Stomach smooth muscle (tissue), 2 donors: ENCODE measurements around the gene ETFB.
A peak's percentile ranks its signal among the peaks of the same experiment; 100 is the strongest.

ENCODE experiments used
- H3K27ac ChIP-seq: one replicate; pipeline ENCODE4 v1.7.0; 2013; ENCODE audit warnings: mild to moderate bottlenecking, low read length, inconsistent platforms
- H3K27me3 ChIP-seq, 2 donors: one replicate each; pipeline ENCODE4 v1.7.0; 2013; ENCODE audit warnings: low read length in 2 of 2; ENCODE audit not compliant: insufficient read depth in 2 of 2, control insufficient read depth in 1 of 2
- H3K36me3 ChIP-seq, 2 donors: one replicate each; pipeline ENCODE4 v1.7.0; 2013; ENCODE audit warnings: low read length in 2 of 2; ENCODE audit not compliant: control insufficient read depth in 2 of 2, insufficient read depth in 2 of 2
- H3K4me1 ChIP-seq: one replicate; pipeline ENCODE4 v1.7.0; 2013; ENCODE audit warnings: low read length; ENCODE audit not compliant: control insufficient read depth, insufficient read depth
- H3K4me3 ChIP-seq, 2 donors: one replicate each; pipeline ENCODE4 v1.7.0; 2013; ENCODE audit warnings: low read length in 2 of 2
- H3K9ac ChIP-seq, 2 donors: one replicate each; pipeline ENCODE4 v1.7.0; 2013; ENCODE audit warnings: low read length in 2 of 2, mild to moderate bottlenecking in 1 of 2
- H3K9me3 ChIP-seq, 2 donors: one replicate each; pipeline ENCODE4 v1.7.0; 2013; ENCODE audit warnings: low read length in 2 of 2; ENCODE audit not compliant: control insufficient read depth in 2 of 2
- donor health status: healthy.
- donor health status: Pancreatic carcinoma.

The ETFB gene

DNA sequence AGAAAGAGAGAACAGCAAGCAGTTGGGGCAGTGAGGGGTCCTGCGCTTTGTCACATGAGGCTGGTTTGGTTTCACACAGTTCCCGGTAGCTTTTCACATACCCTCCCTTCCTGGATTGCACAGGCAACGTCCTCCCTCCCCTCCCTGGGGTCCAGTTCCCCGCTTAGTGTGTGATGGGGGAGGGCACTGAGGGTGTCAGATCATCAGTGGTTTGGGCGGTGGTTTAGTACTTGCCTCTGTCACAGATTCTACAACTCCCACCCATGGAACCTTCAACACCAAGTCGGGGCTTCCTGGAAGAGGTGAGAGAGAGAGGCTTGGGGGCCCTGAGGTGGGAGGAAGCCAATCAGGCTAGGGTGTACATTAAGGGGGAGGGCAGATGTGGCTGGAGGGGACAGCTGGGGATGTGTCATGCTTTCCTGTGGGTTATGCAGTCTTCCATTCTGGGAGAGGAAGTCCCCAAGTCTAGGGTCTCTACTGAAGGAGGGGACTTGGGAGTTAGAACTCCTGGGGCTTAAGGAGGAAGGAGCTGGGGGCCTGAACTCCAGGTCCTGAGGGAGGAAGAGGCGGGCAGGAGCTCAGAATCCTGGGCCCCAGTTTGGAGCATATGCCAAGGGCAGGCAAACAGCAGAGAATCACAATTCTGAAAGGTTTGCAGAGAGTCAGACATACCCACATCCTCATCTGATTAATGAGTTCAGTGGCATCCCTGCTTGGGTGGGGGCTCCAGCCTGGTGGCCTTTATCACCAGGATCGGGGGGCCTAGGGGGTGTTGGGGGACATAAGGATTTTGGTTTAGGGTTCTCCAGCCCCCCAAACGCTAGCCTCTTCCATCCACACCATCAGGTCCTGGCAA is 6.7 kb upstream of the ETFB start, which contains the start of gene NKG7:
Gene NKG7 (minus strand): TSS at position 6 of the 856 bp plus-strand sequence. CDS start 119 bp downstream, outside the sequence.
- Histone ChIP-seq H3K36me3 (no peaks in the 10 kb centered on the region), H3K9ac (no peak within 1 kb of the TSS), H3K4me1 (peaks cover 7% of the 10 kb centered on the region), H3K9me3 (no peaks in the 10 kb centered on the region), H3K27ac (no peak within 1 kb of the TSS), H3K4me3 (no peak within 1 kb of the TSS), H3K27me3 (peaks cover 0 to 2% of the 10 kb centered on the region in 2 donors)

DNA sequence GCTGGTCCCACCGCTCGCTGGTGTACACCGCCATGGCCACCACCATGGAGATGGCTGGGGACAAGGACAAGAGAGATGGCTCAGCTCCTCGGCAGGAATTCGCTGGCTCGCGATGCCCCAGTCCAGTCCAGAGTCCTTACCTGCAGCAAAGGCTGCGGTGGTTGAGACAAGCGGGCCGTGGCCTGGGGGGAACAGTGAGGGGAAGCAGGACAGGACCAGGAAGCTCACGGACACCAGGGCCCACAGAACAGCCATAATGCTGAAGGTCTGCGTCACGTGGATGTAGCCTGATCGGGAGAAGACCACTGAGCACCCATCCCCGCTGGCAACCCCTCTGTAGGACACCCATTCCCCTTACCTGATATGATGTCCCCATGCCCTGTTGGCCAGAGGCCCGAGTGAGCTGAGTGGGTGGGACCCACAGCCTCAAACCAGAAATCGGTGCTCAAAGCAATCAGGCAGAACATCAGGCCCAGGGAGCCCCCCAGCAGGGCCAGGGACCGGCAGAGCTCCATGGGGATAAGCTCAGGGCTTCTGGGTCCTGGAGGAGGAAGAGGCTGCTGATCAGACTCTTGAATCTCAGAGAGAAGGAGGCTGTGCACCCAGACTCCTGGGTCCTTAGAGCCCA is 5.9 kb upstream of the ETFB start:
- no peak overlapping the region for H3K27ac ChIP-seq
- H3K4me1 ChIP-seq = peaks cover 9% of the 10 kb centered on the region
- no peak overlapping the region for H3K4me3 ChIP-seq
- no peaks in the 10 kb centered on the region for H3K9me3 ChIP-seq
- no peak overlapping the region for H3K9ac ChIP-seq
- H3K27me3 ChIP-seq = peaks cover 0 to 2% of the 10 kb centered on the region in 2 donors
- no peaks in the 10 kb centered on the region for H3K36me3 ChIP-seq

DNA sequence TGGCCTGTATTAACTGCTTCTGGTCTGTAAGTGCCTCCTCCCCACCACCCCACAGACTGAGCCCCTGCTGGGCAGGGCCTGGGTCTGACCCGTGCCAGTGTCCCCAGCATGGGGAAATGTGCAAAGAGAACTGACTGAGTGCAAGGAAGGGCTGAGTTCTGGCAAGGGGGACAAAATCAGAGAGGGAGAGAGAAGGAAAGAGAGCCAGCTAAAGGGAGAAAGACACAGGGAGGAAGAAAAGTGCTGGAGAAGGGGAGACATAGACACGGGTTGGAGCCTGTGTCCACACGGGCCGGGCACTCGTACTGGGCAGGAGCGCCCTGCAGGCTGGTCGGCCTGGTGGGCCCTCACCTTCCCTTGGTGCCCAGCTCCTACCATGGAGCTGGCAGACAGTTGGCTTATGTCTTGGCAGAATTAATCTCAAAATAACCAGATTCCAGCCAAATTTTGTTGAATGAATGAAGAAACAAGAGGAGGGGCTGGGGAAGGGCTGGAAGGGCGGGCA is 5.0 kb upstream of the ETFB start:
- Histone ChIP-seq H3K9me3 (no peaks in the 10 kb centered on the region), H3K9ac (no peak overlapping the region), H3K27ac (no peak overlapping the region), H3K27me3 (peaks cover 0 to 2% of the 10 kb centered on the region in 2 donors), H3K4me1 (peaks cover 12% of the 10 kb centered on the region), H3K4me3 (no peak overlapping the region), H3K36me3 (no peaks in the 10 kb centered on the region)

DNA sequence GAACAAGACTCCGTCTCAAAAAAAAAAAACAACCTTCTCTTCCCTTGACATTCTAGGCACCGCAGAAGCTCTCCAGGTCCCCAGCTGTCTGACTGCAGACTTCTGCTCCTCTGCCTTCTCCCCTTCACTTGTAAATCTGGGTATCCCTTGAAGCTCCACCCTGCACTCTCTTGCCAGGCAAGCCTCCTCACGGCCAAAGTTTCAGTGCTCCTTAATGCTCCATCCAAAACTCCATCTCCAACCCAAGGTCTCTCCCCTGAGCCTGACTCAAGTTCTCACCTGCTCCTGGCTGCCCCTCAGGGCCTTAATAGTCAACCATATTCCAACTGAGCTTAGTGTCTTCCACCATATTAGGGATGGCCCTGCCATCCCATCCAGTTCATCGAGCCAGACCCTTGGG is 4.0 kb upstream of the ETFB start:
- Histone ChIP-seq H3K27ac (no peak overlapping the region), H3K9ac (no peak overlapping the region), H3K4me1 (peaks cover 18% of the 10 kb centered on the region), H3K9me3 (no peaks in the 10 kb centered on the region), H3K27me3 (peaks cover 0 to 2% of the 10 kb centered on the region in 2 donors), H3K36me3 (no peaks in the 10 kb centered on the region), H3K4me3 (no peak overlapping the region)

DNA sequence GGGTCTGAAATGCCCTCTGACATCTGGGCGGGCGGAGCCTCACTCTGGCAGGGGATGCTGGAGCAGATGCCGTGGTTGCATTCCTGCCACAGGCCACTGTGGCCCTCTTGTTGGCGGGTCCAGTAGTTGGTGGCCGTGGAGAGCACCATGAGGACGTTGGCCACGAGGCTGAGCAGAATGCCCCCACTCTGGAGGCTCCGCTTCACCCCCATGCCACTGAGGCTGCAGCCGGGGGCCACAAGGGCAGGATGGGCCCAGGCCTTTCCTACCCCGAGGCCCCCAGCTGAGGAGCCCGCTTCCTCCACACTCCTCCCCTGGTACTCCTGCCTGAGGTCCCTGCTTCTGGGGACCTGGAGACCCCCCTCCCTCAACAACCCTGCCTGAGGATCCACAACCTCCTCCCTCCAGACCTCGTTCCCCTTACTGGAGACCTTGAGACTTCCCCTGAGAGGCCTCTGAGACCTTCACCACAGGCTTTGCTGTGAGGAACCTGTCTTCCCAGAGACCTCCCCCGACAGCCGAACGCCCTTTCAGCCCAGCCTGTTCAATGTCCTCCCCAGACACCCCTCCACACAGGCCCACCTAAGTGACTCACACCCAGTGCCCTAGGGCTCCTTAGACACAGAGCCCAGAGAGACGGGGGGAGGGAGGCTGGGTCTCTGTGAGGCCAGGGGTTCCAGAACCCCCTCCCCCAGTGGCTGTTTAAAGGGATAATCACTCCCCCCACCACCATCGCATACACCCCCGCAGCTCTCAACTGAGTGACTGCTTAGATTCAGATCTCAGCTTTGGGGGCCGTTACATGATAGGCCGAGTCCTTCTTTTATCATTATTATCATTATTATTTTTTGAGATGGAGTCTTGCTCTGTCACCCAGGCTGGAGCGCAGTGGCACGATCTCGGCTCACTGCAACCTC is 2.4 kb upstream of the ETFB start, which contains the start of gene CLDND2:
Gene CLDND2 (minus strand): TSS at position 638 of the 917 bp plus-strand sequence. CDS start 426 bp downstream, at position 212.
- peak within 1 kb of the TSS; percentile 72 to 74 for H3K9ac ChIP-seq
- H3K4me3 ChIP-seq = peak within 1 kb of the TSS; percentile 79 to 91
- H3K27ac ChIP-seq = peak within 1 kb of the TSS; percentile 55
- peaks cover 32% of the 10 kb centered on the region for H3K4me1 ChIP-seq
- peaks cover 0 to 2% of the 10 kb centered on the region in 2 donors for H3K27me3 ChIP-seq
- H3K36me3 ChIP-seq = no peaks in the 10 kb centered on the region
- no peaks in the 10 kb centered on the region for H3K9me3 ChIP-seq

DNA sequence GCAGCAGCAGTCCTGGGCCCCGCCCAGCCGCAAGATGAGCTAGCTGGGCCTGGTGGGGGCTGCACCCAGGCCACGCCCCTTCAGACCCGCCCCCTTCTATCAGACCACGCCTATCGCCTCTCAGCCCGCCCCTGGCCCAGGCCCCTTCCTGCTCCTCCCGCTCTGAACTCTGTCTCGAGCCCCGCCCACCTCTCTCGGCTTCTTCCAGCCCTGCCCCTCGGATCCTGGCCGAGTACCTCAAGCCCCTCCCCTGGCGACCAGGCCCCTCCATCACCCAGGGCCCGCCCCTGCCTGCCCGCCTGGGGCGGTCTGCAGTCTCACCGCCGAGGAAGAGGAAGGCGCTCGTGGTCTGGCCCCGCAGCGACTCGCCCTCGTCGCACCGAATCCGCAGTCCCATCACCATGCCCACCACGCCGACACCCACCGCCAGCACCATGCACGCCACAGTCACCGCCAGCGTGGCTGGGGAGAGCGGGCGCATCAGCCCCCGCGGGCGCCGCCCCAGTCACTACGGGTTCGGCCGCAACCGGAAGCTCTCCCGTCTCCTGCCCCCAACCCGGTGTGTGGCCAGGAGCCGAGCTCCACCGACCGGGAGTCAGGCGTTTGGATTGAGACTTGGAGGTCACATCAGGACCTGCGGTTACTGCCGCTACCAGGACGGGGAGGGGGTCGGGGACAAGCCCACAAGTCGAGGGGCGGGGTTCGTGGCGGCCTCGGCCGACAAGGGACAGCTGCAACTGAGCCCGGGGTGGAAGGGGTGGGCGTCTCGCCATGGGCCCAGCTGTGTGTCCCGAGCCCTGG is 1.6 kb upstream of the ETFB start:
- Histone ChIP-seq H3K27me3 (peaks cover 0 to under 1% of the 10 kb centered on the region in 2 donors), H3K27ac (peak overlapping the region; percentile 99), H3K9me3 (no peaks in the 10 kb centered on the region), H3K4me1 (peaks cover 38% of the 10 kb centered on the region), H3K4me3 (peak overlapping the region; percentile 85 to 91), H3K36me3 (no peaks in the 10 kb centered on the region), H3K9ac (peak overlapping the region; percentile 72 to 96)

DNA sequence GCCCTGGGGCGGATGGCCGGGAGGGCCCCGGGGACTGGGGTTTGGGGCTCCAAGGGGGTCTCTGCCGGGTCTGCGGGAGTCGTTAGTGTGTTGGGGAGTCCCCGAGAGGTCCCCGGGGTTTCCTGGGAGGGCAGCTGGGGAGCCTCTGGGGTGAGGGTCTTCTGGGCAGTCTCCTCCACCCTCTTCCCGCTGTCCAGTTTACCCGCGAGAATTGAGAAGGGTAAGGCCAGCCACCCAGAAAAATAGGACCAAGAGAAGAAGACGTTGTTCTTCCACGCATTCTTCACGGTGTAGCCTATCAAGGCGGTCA is 1.0 kb upstream of the ETFB start:
- Histone ChIP-seq H3K27me3 (no peaks in the 10 kb centered on the region), H3K9ac (peak overlapping the region; percentile 96), H3K36me3 (no peaks in the 10 kb centered on the region), H3K4me3 (peak overlapping the region; percentile 85 to 91), H3K27ac (peak overlapping the region; percentile 99), H3K4me1 (peaks cover 44% of the 10 kb centered on the region), H3K9me3 (no peaks in the 10 kb centered on the region)

DNA sequence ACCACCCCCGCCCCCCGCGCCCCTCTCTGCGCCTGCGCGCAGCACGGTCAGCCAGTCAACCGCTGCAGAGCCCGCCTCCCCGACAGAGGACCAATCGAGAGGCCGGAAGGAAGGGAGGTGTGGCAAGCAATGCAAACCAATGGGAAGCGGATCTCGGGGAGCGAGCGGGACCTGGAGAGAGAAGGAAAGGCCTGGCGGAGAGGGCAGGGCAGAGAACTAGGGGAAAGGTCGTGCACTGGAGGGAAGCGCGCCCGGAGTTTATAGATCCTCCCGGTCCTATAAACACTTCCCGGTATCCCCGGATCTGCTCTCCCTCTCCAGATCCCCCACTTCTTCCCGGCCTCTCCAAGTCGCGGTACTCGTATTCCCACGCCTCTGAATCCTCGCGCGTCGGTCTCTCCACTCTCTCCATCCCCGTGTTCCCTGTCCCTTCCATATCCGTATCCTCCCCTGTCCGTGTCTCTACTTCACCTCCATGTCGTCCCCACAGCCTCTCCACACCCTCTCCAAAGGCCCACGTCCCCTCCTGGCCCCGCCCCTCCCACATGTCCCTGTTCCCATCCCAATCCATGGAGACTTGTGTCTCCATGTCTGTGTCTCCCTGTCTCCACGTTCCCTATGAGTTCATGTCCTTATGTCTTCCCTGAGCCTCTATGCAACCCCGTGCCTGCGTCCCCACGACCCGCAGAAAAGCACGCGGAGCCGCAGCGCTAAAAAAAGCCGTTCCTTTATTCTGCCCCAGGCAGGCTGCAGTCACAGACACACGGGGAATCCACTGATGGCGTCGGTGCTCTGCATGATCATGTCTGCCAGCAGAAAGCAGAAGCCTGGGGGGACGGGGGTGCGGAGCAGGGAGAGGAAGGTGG is 434 bp upstream of the ETFB start:
- Histone ChIP-seq H3K27ac (peak overlapping the region; percentile 99), H3K4me3 (peak overlapping the region; percentile 85 to 91), H3K27me3 (no peaks in the 10 kb centered on the region), H3K9ac (peak overlapping the region; percentile 96), H3K4me1 (peaks cover 48% of the 10 kb centered on the region), H3K36me3 (no peaks in the 10 kb centered on the region), H3K9me3 (no peaks in the 10 kb centered on the region)

DNA sequence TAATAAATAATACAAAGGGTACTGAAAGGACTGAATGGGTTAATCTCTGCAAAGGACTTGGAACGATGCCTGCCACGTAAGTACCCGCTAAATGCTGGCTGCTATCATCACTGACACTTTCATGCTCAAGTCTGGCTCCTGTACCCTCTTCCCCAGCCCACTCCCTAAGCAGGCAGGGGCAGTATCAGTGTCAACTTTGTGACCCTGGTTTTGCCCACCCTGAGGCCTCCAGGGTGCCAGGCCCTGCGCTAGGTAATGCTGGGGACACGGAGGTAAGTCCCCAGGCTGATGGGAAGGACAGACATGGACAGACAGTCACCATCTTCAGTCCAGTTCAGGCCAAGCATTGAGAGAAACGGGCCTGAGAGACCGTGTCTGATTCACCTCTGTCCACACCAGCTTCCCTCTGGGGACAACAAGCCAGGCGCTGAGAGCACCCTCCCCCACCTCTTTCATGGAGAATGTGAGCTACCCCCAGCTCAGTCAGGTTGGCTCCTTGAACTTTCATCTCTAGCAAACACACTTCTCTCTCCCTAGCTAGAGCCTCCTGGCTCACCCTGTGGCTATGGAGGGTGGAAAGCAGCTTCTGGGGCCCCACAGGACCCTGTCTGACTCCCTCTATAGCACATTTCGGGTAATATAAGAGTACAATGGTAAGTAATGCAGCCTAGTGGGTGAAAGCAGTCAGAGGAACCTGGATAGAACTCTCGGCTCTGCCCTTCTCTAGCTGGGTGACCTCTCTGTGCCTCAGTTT is 800 bp downstream of the ETFB start:
- Histone ChIP-seq H3K9ac (peak overlapping the region; percentile 96), H3K4me1 (peaks cover 52% of the 10 kb centered on the region), H3K27ac (peak overlapping the region; percentile 99), H3K27me3 (no peaks in the 10 kb centered on the region), H3K36me3 (no peaks in the 10 kb centered on the region), H3K4me3 (peak overlapping the region; percentile 72 to 91), H3K9me3 (no peaks in the 10 kb centered on the region)
